ENCODE results near the gene GDF7. TPM values are rescaled to one million over a fixed set of nuclear protein-coding genes. Genes with fewer than 3 reads are reported as not detected.

GDF7 gene
- total RNA-seq, 1 donor from 2014 or later: 0.04 TPM

DNA sequence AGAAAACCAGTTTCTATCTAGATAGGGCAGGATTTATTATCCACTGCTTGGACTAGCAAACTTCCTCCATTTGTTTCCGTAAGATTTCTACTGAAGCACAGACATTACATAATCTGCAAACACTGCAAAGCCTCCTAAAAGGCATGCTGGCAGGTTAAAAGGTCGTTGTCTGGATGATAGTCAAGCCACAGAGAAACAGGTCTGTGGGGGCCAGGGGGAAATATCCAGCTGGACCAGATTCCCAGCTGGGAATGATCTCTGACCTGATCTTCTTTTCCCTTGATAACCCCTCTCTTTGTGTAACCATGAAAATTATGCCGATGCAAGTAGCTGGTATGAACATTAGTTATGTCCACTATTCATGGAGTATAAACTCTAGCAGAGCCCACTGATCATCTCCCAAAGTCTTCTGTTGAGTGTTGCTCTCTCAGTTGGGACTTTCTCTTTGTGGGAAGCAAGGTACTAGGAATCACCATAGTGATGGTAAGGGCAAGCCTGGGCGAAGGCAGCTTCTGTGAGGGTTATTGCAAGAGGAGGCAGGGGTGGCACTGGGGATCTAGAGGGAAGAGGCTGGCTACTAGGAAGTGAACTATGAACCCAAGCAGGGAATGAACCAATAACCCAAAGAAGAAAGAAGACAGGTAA is 61.3 kb downstream of the GDF7 start:
- no peak for DNase-seq (ENCODE audit: low read depth)
- H3K27me3 ChIP-seq (ENCODE audit: control insufficient read depth, insufficient read depth, low read length): no peaks in the 10 kb centered on the region
- TF ChIP-seq, protein P1, sequence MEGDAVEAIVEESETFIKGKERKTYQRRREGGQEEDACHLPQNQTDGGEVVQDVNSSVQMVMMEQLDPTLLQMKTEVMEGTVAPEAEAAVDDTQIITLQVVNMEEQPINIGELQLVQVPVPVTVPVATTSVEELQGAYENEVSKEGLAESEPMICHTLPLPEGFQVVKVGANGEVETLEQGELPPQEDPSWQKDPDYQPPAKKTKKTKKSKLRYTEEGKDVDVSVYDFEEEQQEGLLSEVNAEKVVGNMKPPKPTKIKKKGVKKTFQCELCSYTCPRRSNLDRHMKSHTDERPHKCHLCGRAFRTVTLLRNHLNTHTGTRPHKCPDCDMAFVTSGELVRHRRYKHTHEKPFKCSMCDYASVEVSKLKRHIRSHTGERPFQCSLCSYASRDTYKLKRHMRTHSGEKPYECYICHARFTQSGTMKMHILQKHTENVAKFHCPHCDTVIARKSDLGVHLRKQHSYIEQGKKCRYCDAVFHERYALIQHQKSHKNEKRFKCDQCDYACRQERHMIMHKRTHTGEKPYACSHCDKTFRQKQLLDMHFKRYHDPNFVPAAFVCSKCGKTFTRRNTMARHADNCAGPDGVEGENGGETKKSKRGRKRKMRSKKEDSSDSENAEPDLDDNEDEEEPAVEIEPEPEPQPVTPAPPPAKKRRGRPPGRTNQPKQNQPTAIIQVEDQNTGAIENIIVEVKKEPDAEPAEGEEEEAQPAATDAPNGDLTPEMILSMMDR (IDR thresholded peaks at IDR 0.05; ENCODE audit: insufficient read depth, low read length, poor library complexity, severe bottlenecking): no peak
- H3K36me3 ChIP-seq (ENCODE audit: control insufficient read depth, insufficient read depth, low read length): no peaks in the 10 kb centered on the region
- no peak overlapping the region for H3K4me3 ChIP-seq (ENCODE audit: low read depth, low read length)

Other genes with a start within 250 kb of the GDF7 start
- gene RHOB, start 220.1 kb upstream of the GDF7 start, total RNA-seq: 204 and 245 TPM in 2 replicates
- 41.7 and 42.4 TPM in 2 replicates for gene HS1BP3, start 16.0 kb upstream of the GDF7 start, total RNA-seq
- 23.3 and 24.9 TPM in 2 replicates for gene LDAH, start 156.0 kb downstream of the GDF7 start, total RNA-seq